ENCODE data around the gene KNSTRN.

Gene KNSTRN

GRCh38 chr15:40344631-40345120 lies 37.8 kb upstream of the KNSTRN start:
- no peak overlapping the region for H3K4me3 ChIP-seq
- H3K27ac ChIP-seq: no peak overlapping the region

GRCh38 chr15:40345225-40345866 lies 37.2 kb upstream of the KNSTRN start:
- H3K27ac ChIP-seq: peak overlapping the region in 1 of 21 experiments; percentile 8
- H3K4me3 ChIP-seq: no peak overlapping the region

- Histone ChIP-seq H3K4me3 (no peak overlapping the region), H3K27ac (no peak overlapping the region)
Measured at GRCh38 chr15:40345867-40346578, 36.5 kb upstream of the KNSTRN start.

- Histone ChIP-seq H3K4me3 (no peak overlapping the region), H3K27ac (no peak overlapping the region)
Measured at GRCh38 chr15:40346579-40347558, 35.7 kb upstream of the KNSTRN start.

GRCh38 chr15:40347559-40348473 lies 34.7 kb upstream of the KNSTRN start:
- H3K4me3 ChIP-seq: no peak overlapping the region
- peak overlapping the region in 1 of 21 experiments; percentile 33 for H3K27ac ChIP-seq

- Histone ChIP-seq H3K27ac (no peak overlapping the region), H3K4me3 (no peak overlapping the region)
Measured at GRCh38 chr15:40348474-40348870, 34.0 kb upstream of the KNSTRN start.

GRCh38 chr15:40349163-40349562 lies 33.4 kb upstream of the KNSTRN start:
- Histone ChIP-seq H3K27ac (no peak overlapping the region), H3K4me3 (no peak overlapping the region)

GRCh38 chr15:40352281-40352901 lies 30.1 kb upstream of the KNSTRN start:
- Histone ChIP-seq H3K4me3 (no peak overlapping the region), H3K27ac (no peak overlapping the region)

- Histone ChIP-seq H3K27ac (no peak overlapping the region), H3K4me3 (no peak overlapping the region)
Measured at GRCh38 chr15:40353697-40354096, 28.8 kb upstream of the KNSTRN start.

GRCh38 chr15:40354408-40355171 lies 27.9 kb upstream of the KNSTRN start:
- Histone ChIP-seq H3K4me3 (no peak overlapping the region), H3K27ac (no peak overlapping the region)

- H3K4me3 ChIP-seq: no peak overlapping the region
- no peak overlapping the region for H3K27ac ChIP-seq
Measured at GRCh38 chr15:40355976-40356585, 26.4 kb upstream of the KNSTRN start.

- no peak overlapping the region for H3K27ac ChIP-seq
Measured at GRCh38 chr15:40357246-40357645, 25.3 kb upstream of the KNSTRN start.

GRCh38 chr15:40357723-40358470 lies 24.6 kb upstream of the KNSTRN start, which contains the start of gene DISP2:
TSS of gene DISP2 (plus strand) at chr15:40358219. CDS start at chr15:40358322, 103 bp downstream.
- H3K27ac ChIP-seq: no peak within 1 kb of the TSS
- H3K4me3 ChIP-seq: peak within 1 kb of the TSS; percentile 29 to 60 (median 52)

More at GRCh38 chr15:40357246-40357645, 25.3 kb upstream of the KNSTRN start:
- peak overlapping the region in 1 of 7 experiments; percentile 60 for H3K4me3 ChIP-seq

- Histone ChIP-seq H3K4me3 (peak overlapping the region; percentile 29 to 60 (median 52)), H3K27ac (no peak overlapping the region)
Measured at GRCh38 chr15:40358471-40359353, 23.8 kb upstream of the KNSTRN start.

GRCh38 chr15:40360015-40360414 lies 22.5 kb upstream of the KNSTRN start:
- H3K4me3 ChIP-seq: no peak overlapping the region

GRCh38 chr15:40361640-40362039 lies 20.9 kb upstream of the KNSTRN start:
- H3K27ac ChIP-seq: no peak overlapping the region
- H3K4me3 ChIP-seq: no peak overlapping the region

More at GRCh38 chr15:40360015-40360414, 22.5 kb upstream of the KNSTRN start:
- H3K27ac ChIP-seq: no peak overlapping the region
